ENCODE data around the gene UBE2N.

Gene UBE2N

DNA sequence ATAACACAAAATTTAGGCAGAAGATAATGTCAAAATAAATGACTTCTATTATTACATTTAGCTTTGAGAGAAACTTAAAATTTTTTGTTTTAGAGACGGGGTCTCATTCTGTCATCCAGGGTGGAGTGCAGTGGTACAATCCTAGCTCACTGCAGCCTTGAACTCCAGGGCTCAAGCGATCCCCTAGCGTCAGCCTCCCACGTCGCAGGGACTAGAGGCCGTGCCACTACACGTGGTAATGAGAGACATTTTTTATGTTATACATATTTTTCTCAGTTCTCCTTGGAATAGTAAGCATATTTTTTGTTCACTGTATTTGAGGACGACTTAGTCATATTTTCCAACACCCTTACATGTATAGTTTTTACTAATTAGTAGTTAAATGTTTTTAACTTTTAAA is 85.5 kb downstream of the UBE2N start:
- DNase-seq (ENCODE audit: low read depth, low spot score): no peak

Measured in activated CD4-positive, CD25-positive, alpha-beta regulatory T cell treated with anti-CD3 and anti-CD28 coated beads, Interleukin-2, amount 50 U/mL, for 16 hours (primary cell).